ENCODE results near the gene TMEM132C. TPM values are rescaled to one million over a fixed set of nuclear protein-coding genes. Genes with fewer than 3 reads are reported as not detected.
A peak's percentile ranks its signal among the peaks of the same experiment; 100 is the strongest.

TMEM132C gene
- polyA plus RNA-seq, 6 donors from 2014 or later: not detected

- peak overlapping the region in 1 of 8 donors; percentile 63 for H3K4me3 Mint-ChIP-seq
- no peak overlapping the region for H3K27ac Mint-ChIP-seq
- ATAC-seq (ENCODE audit: low read depth in 2 of 2) (no peak), DNase-seq (no peak)
- no peaks in the 10 kb centered on the region for H3K36me3 Mint-ChIP-seq
- peaks cover 4 to 31% (median 9%) of the 10 kb centered on the region in 7 donors for H3K9me3 Mint-ChIP-seq
- H3K27me3 Mint-ChIP-seq: no peaks in the 10 kb centered on the region
- H3K4me1 Mint-ChIP-seq: no peaks in the 10 kb centered on the region
Observed at GRCh38 chr12:128510511-128510910, 243.5 kb downstream of the TMEM132C start.

DNA sequence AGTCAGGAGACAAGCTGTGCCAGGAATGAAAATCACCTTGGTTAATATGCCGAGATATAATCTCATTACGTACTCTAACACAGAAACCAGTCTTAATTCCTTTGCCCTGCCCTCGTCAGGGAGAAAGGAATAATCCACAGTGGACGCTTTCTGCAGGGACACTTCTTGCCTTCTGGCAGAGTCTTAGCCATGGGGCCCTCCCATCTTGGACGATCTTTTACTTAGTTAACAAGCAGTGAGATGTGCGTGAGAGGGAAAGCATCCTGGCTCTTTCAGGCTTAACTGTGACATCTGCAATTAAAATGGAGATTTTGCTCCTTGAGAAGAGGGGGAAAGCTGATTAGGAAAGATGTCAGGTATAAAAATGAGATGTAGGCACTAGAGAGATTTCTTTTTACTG lies 246.4 kb downstream of the TMEM132C start:
- no peak overlapping the region for H3K27ac Mint-ChIP-seq
- DNase-seq (no peak), ATAC-seq (ENCODE audit: low read depth in 2 of 2) (no peak)
- no peaks in the 10 kb centered on the region for H3K27me3 Mint-ChIP-seq
- H3K36me3 Mint-ChIP-seq: no peaks in the 10 kb centered on the region
- no peaks in the 10 kb centered on the region for H3K4me1 Mint-ChIP-seq
- peak overlapping the region in 1 of 8 donors; percentile 56 for H3K4me3 Mint-ChIP-seq
- H3K9me3 Mint-ChIP-seq: peaks cover 4 to 32% (median 8%) of the 10 kb centered on the region in 7 donors

GRCh38 chr12:128513831-128514230 lies 246.9 kb downstream of the TMEM132C start:
- no peaks in the 10 kb centered on the region for H3K27me3 Mint-ChIP-seq
- H3K4me1 Mint-ChIP-seq: no peaks in the 10 kb centered on the region
- no peak for DNase-seq
- H3K9me3 Mint-ChIP-seq: peaks cover 4 to 32% (median 8%) of the 10 kb centered on the region in 7 donors
- H3K27ac Mint-ChIP-seq: no peak overlapping the region
- H3K4me3 Mint-ChIP-seq: no peak overlapping the region
- no peak for ATAC-seq (ENCODE audit: low read depth in 2 of 2)
- no peaks in the 10 kb centered on the region for H3K36me3 Mint-ChIP-seq

- no peak overlapping the region for H3K4me3 Mint-ChIP-seq
- no peaks in the 10 kb centered on the region for H3K36me3 Mint-ChIP-seq
- H3K27ac Mint-ChIP-seq: no peak overlapping the region
- ATAC-seq (ENCODE audit: low read depth in 2 of 2): no peak
- H3K27me3 Mint-ChIP-seq: no peaks in the 10 kb centered on the region
- no peaks in the 10 kb centered on the region for H3K4me1 Mint-ChIP-seq
- DNase-seq: no peak
- H3K9me3 Mint-ChIP-seq: peaks cover 2 to 22% (median 6%) of the 10 kb centered on the region in 7 donors
Observed at GRCh38 chr12:128518644-128519043, 251.7 kb downstream of the TMEM132C start.

DNA sequence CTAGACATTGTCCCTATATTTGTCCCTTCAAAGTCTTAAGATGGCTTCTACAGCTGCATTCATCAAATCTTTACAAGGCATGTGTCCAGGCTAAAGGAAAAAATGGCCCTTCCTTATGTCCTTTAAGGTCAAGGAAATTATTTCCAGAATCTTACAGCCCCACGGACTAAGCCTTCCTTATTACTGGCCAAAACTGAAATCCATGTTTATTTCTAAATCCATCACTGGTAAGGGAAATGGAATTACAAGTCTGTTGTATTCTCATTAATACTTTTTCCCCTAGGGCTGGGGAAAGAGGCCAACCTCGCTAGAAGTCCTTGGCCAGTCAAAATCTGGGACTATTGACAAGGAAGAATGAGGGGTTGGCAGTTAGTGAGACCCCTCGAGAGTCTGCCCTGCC lies 252.5 kb downstream of the TMEM132C start:
- ATAC-seq (ENCODE audit: low read depth in 2 of 2): no peak
- Mint-ChIP-seq H3K27ac (no peak overlapping the region), H3K4me3 (no peak overlapping the region), H3K27me3 (no peaks in the 10 kb centered on the region), H3K9me3 (peaks cover 3 to 19% (median 6%) of the 10 kb centered on the region in 7 donors), H3K4me1 (no peaks in the 10 kb centered on the region), H3K36me3 (no peaks in the 10 kb centered on the region)
- no peak for DNase-seq

GRCh38 chr12:128521981-128522380 lies 255.0 kb downstream of the TMEM132C start:
- H3K4me3 Mint-ChIP-seq: no peak overlapping the region
- no peak overlapping the region for H3K27ac Mint-ChIP-seq
- ATAC-seq (ENCODE audit: low read depth in 2 of 2): no peak
- H3K4me1 Mint-ChIP-seq: no peaks in the 10 kb centered on the region
- H3K36me3 Mint-ChIP-seq: no peaks in the 10 kb centered on the region
- DNase-seq: no peak
- peaks cover 2 to 15% (median 6%) of the 10 kb centered on the region in 7 donors for H3K9me3 Mint-ChIP-seq
- no peaks in the 10 kb centered on the region for H3K27me3 Mint-ChIP-seq

DNA sequence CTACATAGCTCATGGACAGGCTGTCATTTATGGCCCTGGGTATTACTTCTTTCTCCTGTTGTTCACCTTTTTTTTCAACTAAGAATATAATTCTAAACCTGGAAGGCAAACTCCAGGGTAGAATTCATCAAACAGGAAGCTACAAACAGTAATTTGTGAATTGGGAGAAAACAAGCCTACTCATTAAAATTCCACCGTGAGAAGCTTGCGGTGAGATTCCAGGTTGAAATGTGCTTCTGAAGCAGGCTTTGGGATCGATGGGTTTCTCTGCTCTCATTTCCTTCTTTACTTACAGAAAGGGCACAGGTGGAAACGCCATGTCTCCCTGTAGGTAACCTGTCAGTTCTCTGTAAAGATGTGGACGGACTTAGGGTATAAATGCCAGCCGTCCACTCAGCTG lies 257.5 kb downstream of the TMEM132C start:
- H3K9me3 Mint-ChIP-seq: peaks cover 0 to 15% (median 6%) of the 10 kb centered on the region in 7 donors
- no peaks in the 10 kb centered on the region for H3K4me1 Mint-ChIP-seq
- DNase-seq (no peak), ATAC-seq (ENCODE audit: low read depth in 2 of 2) (no peak)
- H3K27ac Mint-ChIP-seq: no peak overlapping the region
- no peak overlapping the region for H3K4me3 Mint-ChIP-seq
- H3K27me3 Mint-ChIP-seq: no peaks in the 10 kb centered on the region
- H3K36me3 Mint-ChIP-seq: no peaks in the 10 kb centered on the region

DNA sequence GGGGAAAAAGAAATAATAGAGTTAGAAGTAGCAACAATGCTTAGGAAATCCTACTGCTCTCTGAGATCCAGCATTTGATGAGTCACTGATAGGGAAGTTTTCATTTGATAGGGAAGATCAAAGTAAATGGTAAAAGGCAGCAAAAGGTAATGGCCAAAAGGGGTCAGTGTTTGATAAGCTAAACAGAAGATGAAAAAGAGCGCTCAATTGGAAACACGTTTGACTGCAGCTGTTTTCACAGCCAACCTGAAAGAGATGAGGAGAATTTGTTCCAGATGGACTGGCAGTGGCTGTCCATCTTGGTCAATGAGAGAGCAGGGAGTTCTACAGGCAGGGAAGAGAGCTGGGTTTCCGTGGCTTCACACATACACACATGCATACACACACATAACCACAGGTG lies 264.2 kb downstream of the TMEM132C start:
- ATAC-seq (ENCODE audit: low read depth in 2 of 2): no peak
- H3K36me3 Mint-ChIP-seq: no peaks in the 10 kb centered on the region

GRCh38 chr12:128534906-128535305 lies 267.9 kb downstream of the TMEM132C start:
- H3K9me3 Mint-ChIP-seq: peaks cover 1 to 26% (median 6%) of the 10 kb centered on the region in 7 donors
- H3K27me3 Mint-ChIP-seq: no peaks in the 10 kb centered on the region
- H3K27ac Mint-ChIP-seq: no peak overlapping the region
- no peak for DNase-seq
- no peaks in the 10 kb centered on the region for H3K36me3 Mint-ChIP-seq
- H3K4me1 Mint-ChIP-seq: no peaks in the 10 kb centered on the region
- no peak for ATAC-seq (ENCODE audit: low read depth in 2 of 2)
- H3K4me3 Mint-ChIP-seq: no peak overlapping the region

More for the DNA sequence above, 264.2 kb downstream of the TMEM132C start:
- no peak for DNase-seq
- no peak overlapping the region for H3K27ac Mint-ChIP-seq
- H3K27me3 Mint-ChIP-seq: no peaks in the 10 kb centered on the region
- no peak overlapping the region for H3K4me3 Mint-ChIP-seq
- no peaks in the 10 kb centered on the region for H3K4me1 Mint-ChIP-seq
- H3K9me3 Mint-ChIP-seq: peaks cover 0 to 8% (median 6%) of the 10 kb centered on the region in 7 donors

- no peaks in the 10 kb centered on the region for H3K27me3 Mint-ChIP-seq
- H3K27ac Mint-ChIP-seq: no peak overlapping the region
- H3K9me3 Mint-ChIP-seq: peaks cover 1 to 26% (median 10%) of the 10 kb centered on the region in 7 donors
- H3K36me3 Mint-ChIP-seq: no peaks in the 10 kb centered on the region
- DNase-seq (no peak), ATAC-seq (ENCODE audit: low read depth in 2 of 2) (no peak)
- no peaks in the 10 kb centered on the region for H3K4me1 Mint-ChIP-seq
- H3K4me3 Mint-ChIP-seq: no peak overlapping the region
Observed at GRCh38 chr12:128536810-128537209, 269.8 kb downstream of the TMEM132C start.

GRCh38 chr12:128537668-128538067 lies 270.7 kb downstream of the TMEM132C start:
- DNase-seq (no peak), ATAC-seq (ENCODE audit: low read depth in 2 of 2) (no peak)
- H3K27me3 Mint-ChIP-seq: no peaks in the 10 kb centered on the region
- H3K4me3 Mint-ChIP-seq: no peak overlapping the region
- peaks cover 1 to 26% (median 10%) of the 10 kb centered on the region in 7 donors for H3K9me3 Mint-ChIP-seq
- H3K4me1 Mint-ChIP-seq: no peaks in the 10 kb centered on the region
- peak overlapping the region in 1 of 6 donors; percentile 29 for H3K27ac Mint-ChIP-seq
- H3K36me3 Mint-ChIP-seq: no peaks in the 10 kb centered on the region

DNA sequence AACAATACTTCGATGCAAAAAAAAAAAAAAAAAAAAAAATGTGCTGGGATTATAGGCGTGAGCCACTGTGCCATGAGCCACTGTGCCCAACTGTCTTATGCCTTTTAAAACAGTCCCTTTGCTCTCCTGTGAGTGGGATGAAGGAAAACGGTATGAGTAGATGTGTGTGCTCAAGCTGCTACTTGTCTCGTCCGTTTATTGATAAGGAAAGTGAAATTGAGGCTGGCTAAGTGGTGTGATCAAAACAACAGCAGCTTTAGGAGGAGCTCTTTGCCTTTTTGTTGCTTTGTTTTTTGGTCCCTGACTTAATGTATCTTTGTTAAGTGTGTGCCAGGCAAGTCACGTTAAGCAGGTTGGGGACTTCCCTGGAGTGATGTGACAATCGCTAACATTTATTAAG lies 275.9 kb downstream of the TMEM132C start:
- no peak for DNase-seq
- Mint-ChIP-seq H3K4me3 (no peak overlapping the region), H3K9me3 (peaks cover 0 to 5% (median 1%) of the 10 kb centered on the region in 7 donors), H3K27me3 (no peaks in the 10 kb centered on the region), H3K27ac (no peak overlapping the region), H3K4me1 (no peaks in the 10 kb centered on the region), H3K36me3 (no peaks in the 10 kb centered on the region)
- no peak for ATAC-seq (ENCODE audit: low read depth in 2 of 2)

DNA sequence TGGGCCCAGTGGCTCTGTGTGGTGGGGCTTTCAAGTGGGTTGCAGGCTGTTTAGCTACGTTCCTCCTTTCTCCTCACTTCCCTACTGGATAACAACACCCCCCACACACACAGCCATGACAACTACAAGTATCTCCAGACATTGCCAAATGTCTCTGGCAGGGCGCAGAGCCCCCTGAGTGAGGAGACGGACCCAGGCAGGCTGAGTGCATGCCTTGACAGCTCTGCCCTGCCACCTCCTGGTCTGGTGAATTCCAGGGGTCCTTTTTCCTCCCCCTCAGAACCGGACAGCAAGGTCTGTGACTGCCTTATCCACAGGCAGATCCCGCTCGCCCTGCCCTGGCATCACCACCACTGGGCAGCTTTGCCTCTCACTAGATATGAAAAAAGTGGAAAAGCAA lies 276.5 kb downstream of the TMEM132C start:
- no peaks in the 10 kb centered on the region for H3K36me3 Mint-ChIP-seq
- no peak overlapping the region for H3K27ac Mint-ChIP-seq
- H3K4me3 Mint-ChIP-seq: no peak overlapping the region
- H3K9me3 Mint-ChIP-seq: peaks cover 0 to 5% (median 0%) of the 10 kb centered on the region in 7 donors
- H3K27me3 Mint-ChIP-seq: no peaks in the 10 kb centered on the region
- ATAC-seq (ENCODE audit: low read depth in 2 of 2) (no peak), DNase-seq (no peak)
- no peaks in the 10 kb centered on the region for H3K4me1 Mint-ChIP-seq

GRCh38 chr12:128543971-128544370 lies 277.0 kb downstream of the TMEM132C start:
- peaks cover 0 to 5% (median 0%) of the 10 kb centered on the region in 7 donors for H3K9me3 Mint-ChIP-seq

DNA sequence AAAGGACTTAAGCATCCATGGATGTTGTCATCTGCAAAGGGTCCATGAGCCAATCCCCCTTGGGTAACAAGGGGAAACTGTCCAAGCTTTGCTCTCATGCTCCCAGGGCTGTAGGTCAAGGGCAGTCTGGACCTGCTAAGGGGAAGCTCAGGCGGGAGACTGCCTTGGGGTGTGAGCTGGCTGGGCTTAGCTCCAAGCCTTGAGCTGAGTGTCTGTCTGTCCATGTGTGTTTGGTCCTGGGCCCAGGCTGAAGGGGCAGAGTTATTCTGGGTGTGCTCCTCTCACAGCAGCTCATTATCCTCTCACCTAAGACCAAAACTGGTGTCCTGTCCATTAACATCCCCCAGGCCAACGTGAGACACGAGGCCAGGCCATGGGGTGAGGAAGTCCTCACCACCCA lies 282.0 kb downstream of the TMEM132C start:
- H3K4me3 Mint-ChIP-seq: no peak overlapping the region

More at GRCh38 chr12:128543971-128544370, 277.0 kb downstream of the TMEM132C start:
- Mint-ChIP-seq H3K27me3 (no peaks in the 10 kb centered on the region), H3K4me3 (no peak overlapping the region), H3K4me1 (no peaks in the 10 kb centered on the region), H3K27ac (no peak overlapping the region), H3K36me3 (no peaks in the 10 kb centered on the region)
- DNase-seq (no peak), ATAC-seq (ENCODE audit: low read depth in 2 of 2) (no peak)

More for the DNA sequence above, 282.0 kb downstream of the TMEM132C start:
- DNase-seq (no peak), ATAC-seq (ENCODE audit: low read depth in 2 of 2) (no peak)
- Mint-ChIP-seq H3K4me1 (no peaks in the 10 kb centered on the region), H3K27me3 (peaks cover 0 to 5% (median 0%) of the 10 kb centered on the region in 3 donors), H3K27ac (no peak overlapping the region), H3K9me3 (peaks cover 0 to 4% (median 0%) of the 10 kb centered on the region in 7 donors), H3K36me3 (no peaks in the 10 kb centered on the region)

Measured in naive B cell (primary cell).